ENCODE results near the gene SLC9B2. TPM values are rescaled to one million over a fixed set of nuclear protein-coding genes. Genes with fewer than 3 reads are reported as not detected.

Gene SLC9B2
- total and polyA plus RNA-seq, 10 of the 15 experiments (the other 5 are each of a cell fraction or from before 2014, with no cell fraction given) = 8.9 to 32.5 (median 25.3) TPM

- no peak for DNase-seq (ENCODE audit: low read depth, low spot score)
- ChIA-PET SMC1A (ENCODE audit: uncharacterized antibody, unreplicated experiment) (interaction anchor here (1.2 to 2.0 kb wide), 3 partner anchors 55 to 76 kb away, joined by 3 to 9 read pairs (median 4); no protein-coding TSS in a partner anchor), POLR2A (no interaction called here), CTCF (interaction anchor here (1.1 to 2.8 kb wide), 3 partner anchors 12 to 157 kb away, joined by 3 to 12 read pairs (median 4); no protein-coding TSS in a partner anchor), RAD21 (ENCODE audit: unreplicated experiment) (interaction anchor here (0.8 kb wide), 1 partner anchor 66 kb away, joined by 3 read pairs; no protein-coding TSS in a partner anchor)
- Histone ChIP-seq H3K4me1 (ENCODE audit: control insufficient read depth, insufficient read depth, low read length) (no peaks in the 10 kb centered on the region), H3K27ac (ENCODE audit: control insufficient read depth, insufficient read depth) (no peak overlapping the region), H3K27me3 (replicated peaks in 1 of 2; ENCODE audit: control insufficient read depth in 2 of 2, insufficient read depth in 2 of 2, low read length in 1 of 2) (no peaks in the 10 kb centered on the region), H3K79me2 (ENCODE audit: control insufficient read depth, insufficient read depth, low read length) (no peaks in the 10 kb centered on the region), H3K4me2 (ENCODE audit: control insufficient read depth, insufficient read depth) (no peak overlapping the region), H3K9ac (ENCODE audit: control insufficient read depth, insufficient read depth, low read length) (no peak overlapping the region), H3K36me3 (ENCODE audit: control insufficient read depth in 2 of 2, insufficient read depth in 2 of 2, low read length in 1 of 2) (0 out of 4 replicates have a peak, but pooled peaks cover 0 to 2% of the 10 kb centered on the region in 2 experiments), H3K9me3 (replicated peaks; ENCODE audit: control insufficient read depth, insufficient read depth, low read length) (no peaks in the 10 kb centered on the region), H4K20me1 (ENCODE audit: control insufficient read depth, insufficient read depth) (no peaks in the 10 kb centered on the region), H3K4me3 (no peak overlapping the region), H2AFZ (ENCODE audit: control insufficient read depth, low read depth, low read length) (no peak overlapping the region)
- no TSS peak for BruUV-seq (replicated peaks)
- TF ChIP-seq POLR2AphosphoS5 (IDR thresholded peaks at IDR 0.05; ENCODE audit: low read length) (no peak), HDGF (IDR thresholded peaks at IDR 0.05) (no peak), ZBTB11 (CRISPR knock-in tag; IDR thresholded peaks at IDR 0.05) (no peak)
- TF ChIP-seq, protein P1, sequence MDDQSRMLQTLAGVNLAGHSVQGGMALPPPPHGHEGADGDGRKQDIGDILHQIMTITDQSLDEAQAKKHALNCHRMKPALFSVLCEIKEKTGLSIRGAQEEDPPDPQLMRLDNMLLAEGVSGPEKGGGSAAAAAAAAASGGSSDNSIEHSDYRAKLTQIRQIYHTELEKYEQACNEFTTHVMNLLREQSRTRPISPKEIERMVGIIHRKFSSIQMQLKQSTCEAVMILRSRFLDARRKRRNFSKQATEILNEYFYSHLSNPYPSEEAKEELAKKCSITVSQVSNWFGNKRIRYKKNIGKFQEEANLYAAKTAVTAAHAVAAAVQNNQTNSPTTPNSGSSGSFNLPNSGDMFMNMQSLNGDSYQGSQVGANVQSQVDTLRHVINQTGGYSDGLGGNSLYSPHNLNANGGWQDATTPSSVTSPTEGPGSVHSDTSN (IDR thresholded peaks at IDR 0.05; ENCODE audit: insufficient replicate concordance, low read depth, low read length) = no peak
- no peak for FAIRE-seq
- no peak for ATAC-seq
- intact Hi-C loops (cut with micrococcal nuclease; ENCODE audit: unreplicated experiment) = no loop called here
- in situ Hi-C loops (cut with MboI) = loop anchor here (25.0 kb wide), 1 partner anchor 213 kb away; no protein-coding TSS in a partner anchor
- 91% methylated on average over 3 of the region's 3 CpGs for WGBS (ENCODE audit: insufficient coverage, insufficient replicate concordance, low lambda C conversion rate, missing lambda C conversion rate)
These were observed 51.6 kb downstream of the SLC9B2 start for GRCh38 chr4:103024996-103025395.
